AG09309 (cell line): ENCODE results near the gene PPP2R2D.

Source experiments
- DNase-seq: peaks from one replicate; pipeline ENCODE4 v3.0.0-alpha.2; 2010; ENCODE audit warnings: low read depth
- H3K4me3 ChIP-seq: 2 replicates; pipeline ENCODE4 v1.5.1; 2011; ENCODE audit warnings: mild to moderate bottlenecking, low read depth, low read length, moderate library complexity; ENCODE audit not compliant: control insufficient read depth
- TF ChIP-seq, protein P1 (sequence below): IDR thresholded peaks from 2 replicates; pipeline ENCODE4 v1.5.1; 2011; ENCODE audit warnings: mild to moderate bottlenecking, low read depth, low read length, inconsistent platforms; ENCODE audit not compliant: insufficient read depth, control insufficient read depth; ENCODE audit errors: missing control alignments

Gene PPP2R2D

DNA sequence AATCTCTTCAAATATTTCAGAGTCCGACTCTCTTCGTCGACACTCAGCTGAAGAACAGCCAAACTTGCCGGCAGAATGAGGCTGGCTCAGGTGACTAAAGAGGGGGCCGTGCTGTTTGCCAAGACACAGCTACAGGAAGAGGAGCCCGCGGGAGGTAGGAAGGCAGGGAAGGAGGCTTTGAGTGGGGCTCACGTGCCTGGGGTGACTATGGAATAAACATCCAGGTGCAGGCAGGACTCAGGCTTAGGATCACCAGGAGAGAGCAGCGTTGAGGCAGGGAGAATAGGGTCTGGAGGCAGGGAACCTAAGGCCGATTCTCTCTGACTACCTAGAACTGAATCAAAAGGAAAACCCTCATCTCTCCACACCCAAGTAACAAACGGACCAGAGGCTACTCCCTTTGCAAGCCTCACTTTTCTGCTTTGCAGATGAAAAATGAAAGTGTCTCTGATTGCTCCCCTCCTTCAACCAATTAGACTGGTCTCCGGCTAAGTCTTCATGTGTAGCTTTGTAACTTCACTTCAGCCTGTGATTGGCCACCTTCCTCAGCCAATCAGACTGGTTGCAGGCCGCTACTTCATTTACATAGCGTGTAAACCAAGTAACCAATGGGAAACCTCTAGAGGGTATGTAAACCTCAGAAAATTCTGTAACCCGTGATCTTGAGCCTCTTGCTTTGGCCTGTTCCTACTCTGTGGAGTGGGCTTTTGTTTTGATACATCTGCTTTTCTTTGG lies 100.6 kb downstream of the PPP2R2D start:
- H3K4me3 ChIP-seq = no peak overlapping the region
- TF ChIP-seq, protein P1, sequence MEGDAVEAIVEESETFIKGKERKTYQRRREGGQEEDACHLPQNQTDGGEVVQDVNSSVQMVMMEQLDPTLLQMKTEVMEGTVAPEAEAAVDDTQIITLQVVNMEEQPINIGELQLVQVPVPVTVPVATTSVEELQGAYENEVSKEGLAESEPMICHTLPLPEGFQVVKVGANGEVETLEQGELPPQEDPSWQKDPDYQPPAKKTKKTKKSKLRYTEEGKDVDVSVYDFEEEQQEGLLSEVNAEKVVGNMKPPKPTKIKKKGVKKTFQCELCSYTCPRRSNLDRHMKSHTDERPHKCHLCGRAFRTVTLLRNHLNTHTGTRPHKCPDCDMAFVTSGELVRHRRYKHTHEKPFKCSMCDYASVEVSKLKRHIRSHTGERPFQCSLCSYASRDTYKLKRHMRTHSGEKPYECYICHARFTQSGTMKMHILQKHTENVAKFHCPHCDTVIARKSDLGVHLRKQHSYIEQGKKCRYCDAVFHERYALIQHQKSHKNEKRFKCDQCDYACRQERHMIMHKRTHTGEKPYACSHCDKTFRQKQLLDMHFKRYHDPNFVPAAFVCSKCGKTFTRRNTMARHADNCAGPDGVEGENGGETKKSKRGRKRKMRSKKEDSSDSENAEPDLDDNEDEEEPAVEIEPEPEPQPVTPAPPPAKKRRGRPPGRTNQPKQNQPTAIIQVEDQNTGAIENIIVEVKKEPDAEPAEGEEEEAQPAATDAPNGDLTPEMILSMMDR = no peak
- DNase-seq = no peak

GRCh38 chr10:132002004-132002403 lies 101.2 kb downstream of the PPP2R2D start:
- TF ChIP-seq, protein P1 = no peak
- DNase-seq = no peak
- no peak overlapping the region for H3K4me3 ChIP-seq

- TF ChIP-seq, protein P1 = no peak
- no peak for DNase-seq
- H3K4me3 ChIP-seq = no peak overlapping the region
Observed at GRCh38 chr10:132003282-132003924, 102.6 kb downstream of the PPP2R2D start.

DNA sequence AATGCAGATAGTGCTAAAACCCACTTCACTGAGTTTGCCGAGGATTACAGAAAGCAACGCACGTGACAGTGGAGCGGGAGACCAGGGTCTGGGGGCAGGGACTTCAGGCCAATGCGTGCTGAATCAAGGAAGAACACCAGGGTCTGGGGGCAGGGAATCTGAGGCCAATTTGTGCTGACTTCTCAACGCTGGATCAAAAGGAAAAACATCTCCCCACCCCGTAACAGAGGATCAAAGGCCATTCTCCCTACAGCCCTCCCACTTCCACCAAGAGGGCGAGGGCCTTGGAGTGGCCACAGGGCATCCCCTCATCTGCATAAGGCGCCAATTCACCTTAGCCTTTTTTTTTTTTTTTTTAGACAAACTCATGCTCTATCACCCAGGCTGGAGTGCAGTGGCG lies 103.2 kb downstream of the PPP2R2D start:
- TF ChIP-seq, protein P1 = no peak
- no peak overlapping the region for H3K4me3 ChIP-seq
- no peak for DNase-seq

GRCh38 chr10:132005147-132005546 lies 104.3 kb downstream of the PPP2R2D start:
- DNase-seq = no peak
- TF ChIP-seq, protein P1 = no peak
- H3K4me3 ChIP-seq = no peak overlapping the region

DNA sequence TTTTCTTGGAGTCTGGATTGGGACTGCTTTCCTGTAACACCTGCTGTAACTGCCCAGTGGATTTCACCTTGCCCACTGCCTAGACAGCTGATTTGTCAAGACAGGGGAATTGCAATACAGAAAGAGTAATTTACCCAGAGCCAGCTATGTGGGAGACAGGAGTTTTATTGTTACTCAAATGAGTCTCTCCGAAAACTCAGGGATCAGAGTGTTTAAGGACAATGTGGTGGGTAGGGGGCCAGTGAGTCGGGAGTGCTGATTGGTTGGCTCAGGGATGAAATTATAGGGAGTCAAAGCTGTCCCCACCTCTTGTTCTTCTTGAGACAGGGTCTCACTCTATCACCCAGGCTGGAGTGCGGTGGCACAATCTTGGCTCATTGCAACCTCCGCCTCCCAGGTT lies 106.2 kb downstream of the PPP2R2D start:
- TF ChIP-seq, protein P1 = no peak
- H3K4me3 ChIP-seq = no peak overlapping the region
- no peak for DNase-seq

GRCh38 chr10:132007681-132008080 lies 106.9 kb downstream of the PPP2R2D start:
- H3K4me3 ChIP-seq = no peak overlapping the region
- TF ChIP-seq, protein P1 = no peak
- no peak for DNase-seq
